Right atrium auricular region (tissue), 2 donors: ENCODE data around the gene ADISSP. TPM values are rescaled to one million over a fixed set of nuclear protein-coding genes. Genes with fewer than 3 reads are reported as not detected.

Experiments
- DNase-seq: peaks from one replicate; pipeline ENCODE4 v3.0.0-alpha.2; 2019; ENCODE audit warnings: low spot score
- H3K27ac ChIP-seq, 2 donors: fragments of 200-600 bp; sonication (generic); 1 replicate in 1 of 2; 2 replicates in 1 of 2; pipeline ENCODE4 v1.5.1; 2016 to 2019
- H3K27me3 ChIP-seq, 2 donors: fragments of 200-600 bp; sonication (generic); one replicate each; pipeline versions ENCODE4 v1.5.1 to v1.6.0; 2017 to 2019
- H3K36me3 ChIP-seq: fragments of 200-600 bp; sonication (generic); one replicate; pipeline ENCODE4 v1.5.1; 2016
- H3K4me1 ChIP-seq, 2 donors: fragments of 200-600 bp; sonication (generic); one replicate each; pipeline versions ENCODE4 v1.5.1 to v1.6.0; 2017 to 2019
- H3K4me3 ChIP-seq, 2 donors: fragments of 200-600 bp; sonication (generic); 1 replicate in 1 of 2; 2 replicates in 1 of 2; pipeline ENCODE4 v1.5.1; 2017 to 2019; ENCODE audit warnings: mild to moderate bottlenecking in 1 of 2, moderate library complexity in 1 of 2
- H3K9me3 ChIP-seq, 2 donors: fragments of 200-600 bp; sonication (generic); one replicate each; pipeline ENCODE4 v1.5.1; 2019
- total RNA-seq, 2 donors: library from RNA; depleted of rRNA; stranded (reverse); fragments of >200 nt; gene quantifications; one replicate each; pipeline ENCODE4 v1.1.0, GENCODE V29; 2016
- TF ChIP-seq, protein P1 (sequence below), 2 donors: fragments of 200-600 bp; sonication (generic); IDR thresholded peaks; one replicate each; pipeline ENCODE4 v1.5.1; 2019; ENCODE audit warnings: antibody characterized with exemption in 2 of 2

Gene ADISSP
- total RNA-seq, 2 donors from 2014 or later, result 10.8 to 11.2 TPM

DNA sequence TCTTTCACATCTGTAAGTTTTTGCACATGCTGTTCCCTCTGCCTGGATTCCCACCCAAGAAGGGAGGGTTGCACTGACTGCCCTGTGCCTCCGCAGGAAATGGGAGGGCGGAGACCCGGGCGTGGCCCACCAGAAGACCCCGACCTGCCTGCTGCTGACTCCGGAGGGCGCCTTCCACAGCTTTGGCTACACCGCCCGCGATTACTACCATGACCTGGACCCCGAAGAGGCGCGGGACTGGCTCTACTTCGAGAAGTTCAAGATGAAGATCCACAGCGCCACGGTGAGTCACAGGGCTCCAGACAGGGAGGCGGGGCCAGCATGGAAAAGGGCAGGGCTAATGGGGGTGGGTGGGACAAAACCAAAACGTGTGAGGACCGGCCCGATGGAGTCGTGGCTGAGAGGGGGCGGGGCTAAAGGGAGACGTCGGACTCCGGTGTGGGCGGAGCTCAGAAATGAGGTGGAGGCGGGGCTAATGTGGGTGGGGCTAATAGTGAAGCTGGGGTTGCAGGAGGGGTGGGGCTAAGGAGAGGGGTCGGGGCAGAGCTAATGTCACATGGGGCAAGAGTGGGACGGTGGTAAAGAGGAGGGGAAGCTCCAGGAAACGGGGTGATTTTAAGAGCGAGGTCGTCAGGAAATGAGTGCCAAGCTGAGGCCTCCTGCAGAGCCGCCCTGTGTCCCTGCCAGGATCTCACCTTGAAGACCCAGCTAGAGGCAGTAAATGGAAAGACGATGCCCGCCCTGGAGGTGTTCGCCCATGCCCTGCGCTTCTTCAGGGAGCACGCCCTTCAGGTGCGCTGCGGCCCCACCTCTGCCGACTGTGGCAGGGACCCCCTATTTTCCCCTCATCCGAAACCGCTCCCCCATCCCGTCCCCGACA, 22.5 kb downstream of the ADISSP start:
- no peaks in the 10 kb centered on the region for H3K27me3 ChIP-seq
- H3K27ac ChIP-seq, result no peak overlapping the region
- no peaks in the 10 kb centered on the region for H3K36me3 ChIP-seq
- peaks cover 0 to 31% of the 10 kb centered on the region in 2 donors for H3K4me1 ChIP-seq
- no peaks in the 10 kb centered on the region for H3K9me3 ChIP-seq
- DNase-seq, result peak; percentile 70
- TF ChIP-seq, protein P1, sequence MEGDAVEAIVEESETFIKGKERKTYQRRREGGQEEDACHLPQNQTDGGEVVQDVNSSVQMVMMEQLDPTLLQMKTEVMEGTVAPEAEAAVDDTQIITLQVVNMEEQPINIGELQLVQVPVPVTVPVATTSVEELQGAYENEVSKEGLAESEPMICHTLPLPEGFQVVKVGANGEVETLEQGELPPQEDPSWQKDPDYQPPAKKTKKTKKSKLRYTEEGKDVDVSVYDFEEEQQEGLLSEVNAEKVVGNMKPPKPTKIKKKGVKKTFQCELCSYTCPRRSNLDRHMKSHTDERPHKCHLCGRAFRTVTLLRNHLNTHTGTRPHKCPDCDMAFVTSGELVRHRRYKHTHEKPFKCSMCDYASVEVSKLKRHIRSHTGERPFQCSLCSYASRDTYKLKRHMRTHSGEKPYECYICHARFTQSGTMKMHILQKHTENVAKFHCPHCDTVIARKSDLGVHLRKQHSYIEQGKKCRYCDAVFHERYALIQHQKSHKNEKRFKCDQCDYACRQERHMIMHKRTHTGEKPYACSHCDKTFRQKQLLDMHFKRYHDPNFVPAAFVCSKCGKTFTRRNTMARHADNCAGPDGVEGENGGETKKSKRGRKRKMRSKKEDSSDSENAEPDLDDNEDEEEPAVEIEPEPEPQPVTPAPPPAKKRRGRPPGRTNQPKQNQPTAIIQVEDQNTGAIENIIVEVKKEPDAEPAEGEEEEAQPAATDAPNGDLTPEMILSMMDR (IDR thresholded peaks at IDR 0.05), result no peak
- H3K4me3 ChIP-seq, result peak overlapping the region in 1 of 2 donors; percentile 2

DNA sequence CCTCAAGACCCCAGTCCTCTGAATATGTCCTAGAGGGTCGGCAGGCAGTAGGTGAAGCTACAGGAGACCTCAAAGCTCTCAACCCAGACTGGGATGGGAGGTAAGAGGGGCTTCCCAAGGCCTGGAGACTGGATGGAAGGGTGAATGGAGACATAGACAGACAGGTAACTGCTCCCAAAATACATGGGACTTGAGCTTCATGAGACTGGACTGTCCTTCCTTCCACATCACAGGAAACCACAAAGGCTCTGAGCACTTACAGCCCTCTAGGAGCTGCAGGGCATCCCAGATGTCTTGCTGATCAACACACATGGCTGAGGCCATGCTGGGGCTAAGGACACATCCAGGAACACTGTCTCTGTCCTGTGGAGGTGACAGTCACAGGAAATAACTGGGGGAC, 23.5 kb downstream of the ADISSP start:
- Histone ChIP-seq H3K36me3 (no peaks in the 10 kb centered on the region), H3K4me3 (no peak overlapping the region), H3K9me3 (no peaks in the 10 kb centered on the region), H3K4me1 (peaks cover 0 to 29% of the 10 kb centered on the region in 2 donors), H3K27me3 (no peaks in the 10 kb centered on the region), H3K27ac (no peak overlapping the region)
- TF ChIP-seq, protein P1 (IDR thresholded peaks at IDR 0.05), result no peak
- no peak for DNase-seq

DNA sequence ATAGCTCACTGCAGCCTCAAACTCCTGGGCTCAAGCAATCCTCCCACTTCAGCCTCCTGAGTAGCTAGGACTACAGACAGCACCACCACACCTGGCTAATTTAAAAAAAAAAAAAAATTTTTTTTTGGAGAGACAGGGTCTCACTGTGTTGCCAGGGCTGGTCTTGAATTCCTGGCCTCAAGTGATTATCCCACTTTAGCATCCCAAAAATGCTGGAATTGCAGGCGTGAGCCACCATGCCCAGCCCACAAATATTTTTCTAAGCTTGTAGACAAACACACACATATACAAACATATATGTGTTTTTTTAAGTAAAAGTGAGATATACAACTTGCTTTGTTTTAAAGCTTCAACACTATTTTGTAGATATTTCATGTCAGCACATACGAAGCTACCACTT, 24.3 kb downstream of the ADISSP start:
- DNase-seq, result no peak
- Histone ChIP-seq H3K4me1 (peaks cover 0 to 35% of the 10 kb centered on the region in 2 donors), H3K36me3 (no peaks in the 10 kb centered on the region), H3K27ac (no peak overlapping the region), H3K9me3 (no peaks in the 10 kb centered on the region), H3K27me3 (no peaks in the 10 kb centered on the region), H3K4me3 (no peak overlapping the region)
- TF ChIP-seq, protein P1 (IDR thresholded peaks at IDR 0.05), result no peak

DNA sequence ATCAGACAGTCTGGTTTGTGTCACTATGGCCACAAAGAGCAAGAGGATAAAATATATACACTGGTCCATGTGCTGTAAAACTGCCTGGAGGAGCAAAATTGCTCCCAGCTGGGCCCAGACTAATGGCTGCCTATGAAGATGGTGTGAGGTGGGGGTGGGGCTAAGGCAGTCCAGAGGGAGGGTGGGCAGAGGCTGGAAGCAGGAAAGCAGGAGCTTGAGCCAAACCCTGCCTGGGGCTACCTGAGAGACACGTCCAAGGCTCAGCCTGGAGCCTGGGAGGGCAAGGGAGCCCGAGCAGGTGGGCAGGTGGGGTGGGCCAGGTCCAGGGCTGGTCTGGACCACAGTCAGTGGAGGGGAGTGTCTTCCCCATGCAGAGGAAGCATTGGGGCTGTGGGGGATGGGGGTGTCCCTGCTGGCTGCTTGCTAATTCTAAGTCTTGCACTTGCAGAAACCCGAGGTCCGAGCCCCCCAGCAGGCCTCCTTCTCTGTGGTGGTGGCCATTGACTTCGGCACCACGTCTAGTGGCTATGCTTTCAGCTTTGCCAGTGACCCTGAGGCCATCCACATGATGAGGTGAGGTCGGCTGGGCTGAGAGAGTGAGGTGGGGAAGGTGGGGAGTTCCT, 25.6 kb downstream of the ADISSP start:
- TF ChIP-seq, protein P1 (IDR thresholded peaks at IDR 0.05), result no peak
- H3K9me3 ChIP-seq, result no peaks in the 10 kb centered on the region
- H3K27me3 ChIP-seq, result no peaks in the 10 kb centered on the region
- H3K27ac ChIP-seq, result no peak overlapping the region
- H3K4me3 ChIP-seq, result no peak overlapping the region
- DNase-seq, result no peak
- H3K36me3 ChIP-seq, result no peaks in the 10 kb centered on the region
- H3K4me1 ChIP-seq, result peaks cover 0 to 45% of the 10 kb centered on the region in 2 donors

DNA sequence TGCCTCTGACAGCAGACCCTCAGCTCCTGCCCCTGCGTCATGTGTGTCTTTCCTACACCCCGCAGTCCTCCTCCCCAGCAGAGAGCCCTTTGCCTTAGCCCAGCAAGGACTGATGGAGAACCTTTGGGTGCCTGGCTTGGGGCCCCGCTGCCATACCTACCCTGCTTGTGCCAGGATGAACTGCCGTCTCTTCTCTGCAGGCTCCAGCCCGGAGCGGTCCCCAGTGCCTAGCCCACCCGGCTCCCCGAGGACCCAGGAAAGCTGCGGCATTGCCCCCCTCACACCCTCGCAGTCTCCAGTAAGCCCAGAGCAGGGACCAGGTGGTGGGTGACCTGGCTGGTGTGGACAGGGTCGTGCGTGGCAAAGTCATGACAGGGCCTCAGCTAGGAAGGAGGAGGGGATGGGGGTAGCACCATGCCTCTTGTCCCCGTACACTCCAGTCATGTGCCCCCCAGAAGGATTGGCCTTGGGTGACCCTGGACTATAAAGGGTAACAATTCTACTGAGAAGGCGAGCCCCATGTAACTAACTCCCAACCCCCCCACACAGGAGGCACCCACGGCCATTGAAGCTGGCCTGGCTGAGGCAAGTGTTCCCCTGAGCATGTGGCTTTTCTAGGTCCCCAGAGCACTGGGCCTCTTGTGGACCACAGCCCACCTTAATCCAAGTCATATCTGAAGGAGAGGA, 26.8 kb downstream of the ADISSP start:
- Histone ChIP-seq H3K4me3 (no peak overlapping the region), H3K4me1 (peaks cover 0 to 45% of the 10 kb centered on the region in 2 donors), H3K9me3 (no peaks in the 10 kb centered on the region), H3K27me3 (no peaks in the 10 kb centered on the region), H3K36me3 (no peaks in the 10 kb centered on the region), H3K27ac (peak overlapping the region in 1 of 2 donors; percentile 57)
- no peak for DNase-seq
- TF ChIP-seq, protein P1 (IDR thresholded peaks at IDR 0.05), result no peak
